ENCODE data around the gene TMEM244.

Gene TMEM244

DNA sequence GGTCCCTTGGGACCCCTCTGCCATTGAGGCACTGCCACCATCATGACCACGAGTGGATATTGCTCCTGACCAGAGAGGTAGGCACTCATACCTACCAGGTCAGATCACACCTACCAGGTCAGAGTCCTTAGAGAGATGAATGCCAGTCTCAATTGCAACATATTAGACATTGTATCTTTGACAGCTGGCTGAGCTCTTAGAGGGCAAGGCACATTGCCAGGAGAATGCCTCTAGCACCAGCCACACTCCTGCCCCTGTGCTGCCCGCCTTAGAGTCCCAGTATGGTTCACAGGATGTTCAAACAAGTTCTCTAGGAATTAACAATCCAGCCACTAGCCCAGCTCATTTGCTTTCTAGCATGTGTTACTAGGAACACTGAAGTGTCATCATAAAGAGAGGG, 65.9 kb downstream of the TMEM244 start:
- Mint-ChIP-seq H3K9me3 (no peaks in the 10 kb centered on the region), H3K4me1 (peaks cover 6% of the 10 kb centered on the region), H3K4me3 (no peak overlapping the region), H3K27ac (no peak overlapping the region), H3K36me3 (no peaks in the 10 kb centered on the region), H3K27me3 (peaks cover 1% of the 10 kb centered on the region)

DNA sequence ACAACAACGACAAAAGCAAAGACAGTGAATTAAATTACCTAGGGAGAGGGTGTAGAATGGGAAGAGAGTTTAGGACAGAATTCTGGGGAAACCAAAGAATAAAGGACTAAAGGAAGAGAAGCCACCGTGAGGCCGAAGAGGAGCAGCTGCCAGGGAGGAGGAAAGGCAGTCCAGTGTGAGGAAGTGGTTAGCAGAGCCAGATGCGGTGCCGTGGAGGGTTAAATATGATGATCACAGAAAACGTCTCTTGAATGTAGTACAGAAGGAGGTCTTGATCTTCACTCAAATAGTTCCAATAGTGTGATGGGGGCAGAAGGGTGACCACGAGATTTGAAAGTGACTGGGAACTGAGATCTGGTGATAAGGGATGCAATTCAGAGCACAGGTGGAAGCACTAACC, 67.7 kb downstream of the TMEM244 start:
- H3K36me3 Mint-ChIP-seq, result no peaks in the 10 kb centered on the region
- no peaks in the 10 kb centered on the region for H3K9me3 Mint-ChIP-seq
- peaks cover 1% of the 10 kb centered on the region for H3K27me3 Mint-ChIP-seq
- H3K4me3 Mint-ChIP-seq, result no peak overlapping the region
- peaks cover 6% of the 10 kb centered on the region for H3K4me1 Mint-ChIP-seq
- no peak overlapping the region for H3K27ac Mint-ChIP-seq

DNA sequence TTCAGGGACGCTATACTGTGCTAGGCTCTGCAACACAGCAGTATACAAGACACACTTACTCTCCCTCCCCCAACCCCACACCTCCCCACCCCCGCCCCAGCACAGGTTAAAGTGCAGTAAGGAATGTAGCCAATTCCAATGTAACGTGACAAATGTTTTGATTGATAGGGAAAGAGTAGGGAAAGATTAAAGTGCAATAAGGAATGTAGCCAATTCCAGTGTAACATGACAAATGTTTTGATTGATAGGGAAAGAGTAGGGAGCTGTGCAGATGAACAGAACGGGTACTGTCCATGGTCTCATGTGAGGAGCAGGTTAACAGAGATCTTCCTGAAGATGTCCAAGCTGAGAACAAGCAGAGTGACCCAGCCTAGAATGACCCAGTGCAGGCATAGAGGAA, 69.1 kb downstream of the TMEM244 start:
- no peak overlapping the region for H3K27ac Mint-ChIP-seq
- H3K4me3 Mint-ChIP-seq, result no peak overlapping the region
- H3K9me3 Mint-ChIP-seq, result no peaks in the 10 kb centered on the region
- H3K36me3 Mint-ChIP-seq, result no peaks in the 10 kb centered on the region
- peaks cover 6% of the 10 kb centered on the region for H3K4me1 Mint-ChIP-seq
- peaks cover 1% of the 10 kb centered on the region for H3K27me3 Mint-ChIP-seq

DNA sequence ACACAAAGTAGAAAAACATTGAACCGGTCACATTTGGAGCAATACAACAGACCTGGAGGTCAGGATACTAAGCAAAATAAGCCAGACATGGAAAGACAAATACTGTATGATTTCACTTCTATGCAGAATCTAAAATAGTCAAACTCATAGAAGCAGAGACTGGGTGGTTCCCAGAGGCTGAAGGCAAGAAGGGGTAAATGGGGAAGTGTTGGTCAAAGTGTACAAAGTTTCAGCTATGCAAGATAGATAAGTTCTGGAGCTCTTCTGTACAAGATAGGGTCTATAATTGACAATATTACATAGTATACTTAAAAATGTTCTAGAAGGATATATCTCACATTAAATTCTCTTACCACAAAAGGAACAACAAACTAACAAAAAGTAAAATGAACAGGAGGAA, 70.3 kb downstream of the TMEM244 start:
- H3K36me3 Mint-ChIP-seq, result no peaks in the 10 kb centered on the region
- H3K9me3 Mint-ChIP-seq, result no peaks in the 10 kb centered on the region
- H3K27me3 Mint-ChIP-seq, result peaks cover 1% of the 10 kb centered on the region
- no peak overlapping the region for H3K4me3 Mint-ChIP-seq
- no peak overlapping the region for H3K27ac Mint-ChIP-seq
- peaks cover 6% of the 10 kb centered on the region for H3K4me1 Mint-ChIP-seq

DNA sequence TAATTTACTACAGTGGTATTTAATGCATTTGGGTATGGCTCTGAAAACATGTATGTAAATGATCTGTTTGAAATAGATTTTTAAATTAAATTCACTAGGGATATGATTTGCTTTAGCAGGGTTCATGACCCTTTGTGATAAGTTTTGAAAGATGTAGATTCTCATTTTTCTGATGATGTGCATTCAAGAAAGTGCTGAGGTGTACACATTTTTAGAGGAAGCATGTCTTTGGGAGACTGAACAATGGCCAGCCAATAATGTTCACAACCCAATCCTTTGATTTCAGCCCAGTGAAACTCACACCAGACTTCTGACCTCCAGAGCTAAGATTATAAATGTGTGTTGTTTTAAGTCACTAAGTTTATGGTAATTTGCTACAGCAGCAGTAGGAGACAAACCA, 71.1 kb downstream of the TMEM244 start:
- Mint-ChIP-seq H3K4me1 (peaks cover 6% of the 10 kb centered on the region), H3K36me3 (no peaks in the 10 kb centered on the region), H3K27me3 (peaks cover 1% of the 10 kb centered on the region), H3K27ac (no peak overlapping the region), H3K9me3 (no peaks in the 10 kb centered on the region), H3K4me3 (no peak overlapping the region)

DNA sequence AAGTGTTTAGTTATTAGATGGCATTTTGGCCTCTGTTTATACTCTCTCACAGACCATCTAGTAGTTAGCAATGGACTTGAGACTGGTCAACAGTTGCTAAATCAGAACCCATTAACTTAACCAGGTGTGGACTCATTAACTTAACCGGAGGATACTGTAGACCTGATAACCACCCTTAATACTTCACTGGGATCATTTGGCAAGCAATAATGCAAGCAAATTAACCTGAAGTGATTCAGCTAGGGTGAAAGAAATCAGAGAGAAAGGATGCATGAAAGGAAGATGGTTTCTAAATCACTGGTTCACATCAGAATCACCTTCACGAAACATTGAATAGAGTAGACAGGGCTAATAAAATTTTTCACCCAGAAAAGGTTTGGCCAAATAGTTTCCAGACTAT, 73.3 kb downstream of the TMEM244 start:
- Mint-ChIP-seq H3K9me3 (no peaks in the 10 kb centered on the region), H3K27ac (no peak overlapping the region), H3K27me3 (peaks cover 1% of the 10 kb centered on the region), H3K4me3 (no peak overlapping the region), H3K36me3 (no peaks in the 10 kb centered on the region), H3K4me1 (no peaks in the 10 kb centered on the region)

DNA sequence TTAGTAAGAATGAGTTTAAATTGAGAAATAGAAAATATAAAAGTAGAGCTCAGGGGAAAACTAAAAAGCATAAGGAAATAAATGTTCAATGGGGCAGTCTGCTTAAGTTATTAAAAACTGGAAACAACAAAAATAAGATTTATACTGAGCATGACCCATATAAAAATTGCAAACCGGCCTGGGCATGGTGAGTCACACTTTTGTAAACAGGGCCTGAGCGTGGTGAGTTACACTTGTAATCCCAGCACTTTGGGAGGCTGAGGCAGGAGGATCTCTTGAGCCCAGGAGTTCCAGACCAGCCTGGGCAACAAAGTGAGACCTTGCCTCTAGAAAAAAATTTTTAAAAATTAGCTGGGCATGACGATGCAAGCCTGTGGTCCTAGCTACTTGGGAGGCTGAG, 74.6 kb downstream of the TMEM244 start:
- Mint-ChIP-seq H3K4me1 (no peaks in the 10 kb centered on the region), H3K27ac (no peak overlapping the region), H3K36me3 (no peaks in the 10 kb centered on the region), H3K4me3 (no peak overlapping the region), H3K9me3 (no peaks in the 10 kb centered on the region), H3K27me3 (no peaks in the 10 kb centered on the region)

DNA sequence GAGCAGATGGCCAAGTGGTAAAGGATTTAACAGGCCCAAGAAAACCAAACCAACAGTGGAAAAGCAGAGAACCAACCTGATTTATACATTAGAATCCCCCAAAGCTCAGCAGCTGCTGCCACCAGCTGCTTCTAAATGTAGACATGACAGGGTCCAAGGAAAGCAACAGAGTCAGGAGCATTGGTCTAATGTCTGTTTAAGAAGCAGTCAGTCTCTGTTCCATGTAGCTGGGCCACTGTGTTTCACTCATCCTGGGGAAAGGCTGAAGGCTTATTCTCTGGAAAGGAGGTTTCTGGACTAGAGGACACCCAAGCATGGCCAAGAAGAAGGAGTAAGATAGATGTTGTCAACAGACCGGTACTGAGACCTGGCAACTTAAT, 75.4 kb downstream of the TMEM244 start:
- H3K27ac Mint-ChIP-seq, result no peak overlapping the region
- no peaks in the 10 kb centered on the region for H3K4me1 Mint-ChIP-seq
- H3K27me3 Mint-ChIP-seq, result no peaks in the 10 kb centered on the region
- H3K36me3 Mint-ChIP-seq, result no peaks in the 10 kb centered on the region
- H3K9me3 Mint-ChIP-seq, result no peaks in the 10 kb centered on the region
- no peak overlapping the region for H3K4me3 Mint-ChIP-seq

DNA sequence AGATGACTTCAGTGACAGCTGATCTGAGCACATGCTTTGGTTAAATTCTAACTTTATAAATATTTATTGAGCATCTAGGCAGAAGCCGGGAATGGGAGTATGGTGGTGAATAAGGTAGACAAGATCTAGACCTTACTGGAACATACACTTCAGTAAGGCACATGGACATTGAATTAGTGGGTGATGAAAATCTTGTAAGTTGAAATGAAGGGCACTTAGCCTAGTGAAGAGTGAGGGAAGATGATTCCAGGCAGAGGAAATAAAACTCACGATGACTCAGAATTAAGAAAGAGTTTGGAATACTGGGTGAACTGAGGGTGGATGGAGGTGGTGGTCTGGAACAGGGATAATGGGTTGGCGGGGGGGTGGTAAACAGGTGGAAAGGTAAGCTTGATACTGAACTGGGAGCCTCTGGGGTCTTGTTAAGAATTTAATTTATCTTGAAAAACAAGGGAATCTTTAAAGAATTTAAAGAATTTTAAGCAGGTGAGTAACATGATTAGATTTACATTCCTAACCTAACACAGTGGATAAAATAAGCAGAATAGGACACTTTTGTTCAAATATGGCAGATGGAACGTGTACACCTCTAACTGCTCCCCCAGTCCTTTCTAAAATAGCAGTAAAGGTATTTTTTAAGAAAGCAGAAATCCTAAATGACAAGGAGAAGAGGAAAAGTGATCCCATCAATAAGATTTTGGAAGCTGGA, 75.9 kb downstream of the TMEM244 start:
- no peaks in the 10 kb centered on the region for H3K27me3 Mint-ChIP-seq
- no peaks in the 10 kb centered on the region for H3K4me1 Mint-ChIP-seq
- no peaks in the 10 kb centered on the region for H3K36me3 Mint-ChIP-seq

More for the DNA sequence above, 75.9 kb downstream of the TMEM244 start:
- Mint-ChIP-seq H3K9me3 (no peaks in the 10 kb centered on the region), H3K4me3 (no peak overlapping the region), H3K27ac (no peak overlapping the region)
